Activated effector memory CD4-positive, alpha-beta T cell treated with anti-CD3 and anti-CD28 coated beads, Interleukin-2, amount 50 U/mL, for 16 hours (primary cell): ENCODE results near the gene BNC2.

Experiments
- DNase-seq: peaks from one replicate; pipeline ENCODE4 v3.0.0-alpha.2; 2020

BNC2 gene

DNA sequence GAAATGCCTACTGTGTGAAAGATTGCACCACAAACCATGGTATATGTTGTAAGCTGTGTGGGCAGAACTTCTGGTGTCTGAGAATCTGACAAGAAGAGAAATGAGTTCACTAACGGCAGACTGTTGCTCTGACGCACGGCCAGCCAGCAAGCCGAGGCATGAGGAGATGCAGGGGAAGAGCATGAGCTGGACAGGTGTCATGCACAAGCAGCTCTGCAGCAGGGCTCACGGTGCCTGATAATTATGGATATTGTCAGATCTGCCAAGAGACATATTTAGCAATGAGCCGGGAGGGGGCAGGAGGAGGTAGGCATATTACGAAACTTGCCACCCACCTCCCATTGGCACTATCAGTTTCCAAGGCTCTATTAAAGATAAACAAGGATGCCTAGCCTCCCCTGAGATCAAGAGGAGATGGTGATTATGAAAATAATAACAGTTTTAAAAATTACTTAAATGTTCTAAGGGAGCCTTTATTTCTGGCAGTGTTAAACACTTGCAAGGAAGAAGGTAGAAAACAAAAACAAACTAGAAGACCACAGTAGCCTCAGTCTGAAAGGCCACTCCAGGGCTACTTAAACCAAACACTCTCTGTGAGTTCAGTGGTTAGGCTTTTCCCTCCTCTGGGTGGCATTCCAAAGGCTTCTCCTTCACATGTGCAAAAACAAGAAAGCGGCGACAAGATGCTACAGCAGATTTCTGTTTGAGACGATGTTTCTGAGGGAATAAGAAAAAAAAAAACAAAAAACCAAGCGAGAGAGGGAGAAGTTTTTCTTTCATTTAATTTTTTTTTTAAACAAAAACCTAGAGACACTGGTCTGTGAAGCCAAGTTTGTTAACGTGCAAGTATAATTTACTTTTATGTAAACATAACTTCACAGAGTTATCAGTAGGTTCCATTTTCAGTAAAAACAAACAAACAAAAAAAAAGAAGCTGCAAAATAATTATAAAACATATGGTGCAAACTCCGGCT lies 339.5 kb downstream of the BNC2 start:
- DNase-seq, result no peak

DNA sequence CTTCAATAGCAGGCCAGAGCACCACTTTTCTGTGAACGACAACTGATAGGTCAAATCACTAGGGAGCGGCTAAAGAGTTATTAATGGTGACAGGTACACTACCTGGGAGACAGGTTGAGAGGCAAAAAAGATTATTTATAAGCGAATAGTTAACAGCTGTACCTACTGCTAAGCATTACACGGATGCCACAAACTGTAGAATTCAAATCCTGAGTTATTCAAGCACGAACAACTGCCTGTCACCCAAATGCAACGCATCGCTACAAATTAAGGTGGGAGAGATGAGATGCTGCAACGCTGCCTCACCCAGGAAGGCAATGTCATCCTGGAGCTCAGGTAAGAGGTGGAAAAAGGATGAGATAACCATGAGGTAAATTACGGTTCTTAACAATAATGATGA lies 342.9 kb downstream of the BNC2 start:
- no peak for DNase-seq

DNA sequence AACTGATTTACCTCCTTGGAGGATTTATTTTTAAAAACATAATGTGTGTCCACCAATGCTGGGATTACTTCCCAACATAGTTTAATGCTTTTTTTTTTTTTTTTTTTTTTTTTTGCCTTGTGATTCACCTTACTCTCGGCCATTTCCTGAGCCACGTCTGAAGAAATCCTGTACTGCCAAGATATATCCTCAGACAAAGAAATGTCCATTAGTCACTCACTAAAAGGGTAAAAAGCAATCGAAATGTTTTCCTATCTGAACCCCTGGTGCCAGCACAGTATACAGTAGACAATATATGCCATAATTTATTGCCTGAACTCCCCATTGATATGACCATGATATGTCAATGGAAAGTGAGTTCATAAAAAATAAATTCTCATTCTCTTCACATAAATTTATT lies 344.1 kb downstream of the BNC2 start:
- no peak for DNase-seq

DNA sequence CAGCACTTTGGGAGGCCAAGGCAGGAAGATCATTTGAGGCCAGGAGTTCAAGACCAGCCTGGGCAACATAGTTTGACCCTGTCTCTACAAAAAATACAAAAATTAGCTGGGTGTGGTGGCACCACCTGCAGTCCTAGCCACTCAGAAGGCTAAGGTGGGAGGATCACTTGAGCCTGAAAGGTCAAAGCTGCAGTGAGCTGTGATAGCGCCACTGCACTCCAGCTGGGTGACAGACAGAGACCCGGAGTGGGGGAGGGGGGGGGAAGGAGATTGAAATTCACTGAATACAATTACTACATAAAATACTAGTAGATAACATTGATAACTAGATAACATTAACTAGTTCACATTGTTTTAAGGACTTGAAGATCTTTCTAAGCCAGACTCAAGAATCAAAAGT lies 345.6 kb downstream of the BNC2 start:
- DNase-seq, result no peak

DNA sequence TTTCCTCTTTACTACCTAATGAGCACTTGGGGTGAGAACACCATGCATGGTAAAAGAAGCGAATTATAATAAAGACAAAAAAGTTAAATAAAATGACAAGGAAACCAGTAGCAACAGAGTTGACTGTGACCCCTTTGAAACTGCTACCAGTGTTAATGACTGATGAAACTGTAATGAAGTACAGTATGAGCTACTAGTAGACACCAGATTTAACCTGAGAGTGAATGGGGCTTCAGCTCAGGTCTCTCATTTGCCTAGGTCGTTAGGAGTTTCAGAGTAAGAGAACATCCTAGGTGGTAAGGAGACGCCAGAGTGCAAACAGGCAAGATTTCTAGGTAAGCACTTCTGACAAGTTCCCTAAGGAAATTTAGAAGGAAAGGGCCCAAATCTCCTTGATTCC lies 346.4 kb downstream of the BNC2 start:
- DNase-seq, result no peak

DNA sequence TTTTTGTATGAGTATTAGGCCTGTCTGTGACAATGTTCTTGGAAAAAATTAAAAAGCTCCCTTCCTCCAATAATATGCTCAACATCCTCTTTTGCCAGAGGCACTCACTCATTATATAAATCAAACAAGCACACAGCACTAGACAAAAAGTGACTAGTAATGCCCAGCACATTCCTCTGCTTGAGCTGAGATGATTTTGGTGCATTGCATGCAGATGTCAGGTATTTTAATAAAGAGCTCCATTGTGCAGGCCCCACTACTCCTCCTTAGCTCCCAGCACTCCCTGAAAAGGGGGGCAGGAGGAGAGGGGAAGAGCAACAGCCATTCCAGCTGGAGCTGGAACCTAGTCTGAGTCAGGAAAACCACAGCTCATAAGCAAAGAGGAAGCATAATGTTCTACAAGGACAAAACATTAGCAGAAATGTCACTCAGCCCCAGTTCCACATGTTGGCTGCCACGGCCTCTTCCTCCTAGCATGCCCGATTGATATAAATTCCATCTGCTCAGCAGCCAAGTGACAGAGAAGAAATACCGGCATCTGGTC lies 348.5 kb downstream of the BNC2 start:
- no peak for DNase-seq

DNA sequence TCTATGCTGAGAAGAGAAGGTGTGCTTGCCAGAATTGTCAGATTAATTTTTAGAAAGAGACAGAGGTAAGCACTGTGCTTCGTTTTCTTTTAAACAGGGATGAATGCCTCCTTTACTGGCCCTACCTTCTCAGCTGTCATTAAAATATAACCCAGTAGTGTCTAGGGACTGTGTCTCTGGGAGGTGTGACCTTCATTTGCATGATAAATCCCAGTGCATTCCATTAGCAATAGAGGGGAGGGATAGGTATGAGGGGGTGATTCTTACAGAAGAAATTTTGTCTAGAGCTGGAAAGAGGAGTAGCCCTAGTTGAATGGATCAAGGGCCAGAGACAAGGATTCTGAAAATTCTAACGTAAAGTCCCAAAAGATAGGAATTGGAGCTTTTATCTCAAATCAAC lies 351.5 kb downstream of the BNC2 start:
- DNase-seq, result no peak

DNA sequence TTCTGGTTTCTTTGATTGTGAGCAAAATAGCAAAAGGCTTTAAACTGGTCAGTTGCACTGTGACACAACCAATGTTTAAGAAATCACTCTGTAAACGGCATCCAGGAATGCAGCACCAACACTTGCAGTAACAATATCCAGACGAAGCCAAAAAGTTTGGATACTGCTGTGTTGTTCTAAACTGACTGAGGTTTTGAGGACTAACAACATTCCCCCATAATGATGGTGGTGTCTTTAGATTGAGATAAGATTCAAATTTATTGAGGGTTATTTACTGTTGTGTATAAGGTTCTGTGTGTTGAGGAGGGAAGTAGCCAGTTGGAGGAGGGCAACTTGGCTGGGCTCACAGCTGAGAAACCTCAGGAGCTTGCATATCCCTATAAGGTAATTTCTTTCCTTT lies 353.6 kb downstream of the BNC2 start:
- no peak for DNase-seq

DNA sequence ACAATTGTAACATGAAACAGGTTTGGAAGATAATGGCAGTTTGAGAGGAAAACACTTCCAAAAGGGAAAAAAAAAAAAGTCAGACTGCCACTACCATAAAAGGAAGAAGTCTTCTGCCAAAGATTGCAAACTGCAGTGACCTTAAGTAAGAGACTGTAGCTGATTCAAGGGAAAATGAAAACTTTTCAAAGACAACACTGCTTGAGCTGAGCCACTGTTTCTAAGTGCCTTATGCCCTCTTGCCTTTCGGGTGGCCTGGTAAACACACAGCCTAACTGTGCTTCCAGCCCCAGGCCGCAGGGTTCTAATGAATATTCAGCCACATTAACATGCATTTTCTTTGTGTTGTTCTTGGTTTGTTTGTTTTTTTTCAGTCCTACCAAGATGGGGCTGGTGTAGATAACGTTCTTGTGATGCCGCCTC lies 354.6 kb downstream of the BNC2 start:
- no peak for DNase-seq

DNA sequence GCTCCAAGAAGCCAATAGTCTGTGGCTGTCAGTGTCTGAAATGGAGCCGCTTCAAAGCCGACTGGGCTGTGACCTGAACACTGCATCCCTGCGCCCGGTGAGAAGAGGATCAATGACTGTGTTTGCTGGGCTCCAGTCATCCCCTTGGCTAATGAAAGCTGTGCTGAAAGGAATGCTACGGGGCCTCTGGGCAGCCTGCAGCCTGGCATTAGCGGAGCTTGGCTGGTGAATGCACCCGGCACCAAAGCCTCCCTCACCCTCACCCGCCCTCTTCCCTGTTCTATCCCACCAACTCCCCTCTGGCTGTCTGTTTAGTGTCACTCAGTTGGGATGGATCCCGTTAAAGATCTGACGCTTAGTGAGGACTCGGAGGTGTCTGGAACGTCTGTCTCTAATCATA lies 355.3 kb downstream of the BNC2 start:
- no peak for DNase-seq

DNA sequence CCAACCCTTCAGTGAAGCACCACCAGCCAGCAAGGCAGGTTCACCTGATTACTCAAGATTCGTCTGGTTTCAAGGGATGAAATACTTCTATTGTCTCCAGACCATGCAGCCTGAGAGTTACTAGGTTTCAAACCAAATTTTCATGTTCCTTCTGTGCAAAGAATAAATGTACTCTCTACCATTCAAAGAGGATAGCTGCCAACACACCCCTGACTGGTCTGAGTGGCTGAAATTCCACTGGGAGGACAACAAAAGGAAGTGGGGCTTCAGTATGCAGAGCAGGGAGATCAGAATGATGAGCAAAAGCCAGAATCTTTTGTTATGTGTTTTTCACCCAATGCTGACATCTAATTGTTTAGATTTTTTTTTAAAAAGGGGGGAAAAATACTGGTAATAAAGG lies 356.3 kb downstream of the BNC2 start:
- no peak for DNase-seq

DNA sequence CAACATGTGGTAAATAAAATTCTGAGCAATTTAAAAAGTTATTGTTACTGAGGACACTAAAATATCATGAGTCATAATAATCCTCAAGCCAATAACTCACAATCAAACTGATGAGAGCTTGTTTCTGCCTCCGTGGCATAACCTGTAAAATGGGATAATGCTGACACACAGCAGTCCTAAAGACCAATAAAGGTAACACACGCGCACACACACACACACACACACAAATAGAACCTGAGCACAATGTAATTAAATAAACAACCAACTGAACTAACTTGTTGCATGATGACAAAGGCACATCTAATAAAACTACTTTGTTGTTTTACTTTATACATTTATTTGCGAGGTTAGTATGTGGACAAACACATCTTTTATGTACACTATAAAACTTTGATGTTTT lies 358.2 kb downstream of the BNC2 start:
- DNase-seq, result no peak

DNA sequence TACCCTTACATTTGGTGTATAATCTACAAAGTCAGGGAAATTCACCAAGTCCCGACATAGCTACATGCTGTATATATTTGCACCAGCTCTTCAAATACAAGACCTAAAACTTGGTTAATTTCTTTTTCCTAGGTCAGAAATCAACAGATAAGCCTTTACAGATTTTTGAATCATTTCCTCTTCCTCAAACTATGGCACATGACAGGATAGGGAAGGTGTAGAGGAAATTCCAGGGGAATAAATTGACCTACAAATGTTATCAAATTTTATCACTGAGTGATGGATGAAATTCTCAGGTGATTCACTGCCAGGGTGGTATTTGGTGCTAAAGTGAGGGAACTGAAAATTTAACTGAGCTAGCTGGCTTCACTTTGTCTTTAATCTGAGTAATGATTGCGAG lies 360.0 kb downstream of the BNC2 start:
- DNase-seq, result no peak

DNA sequence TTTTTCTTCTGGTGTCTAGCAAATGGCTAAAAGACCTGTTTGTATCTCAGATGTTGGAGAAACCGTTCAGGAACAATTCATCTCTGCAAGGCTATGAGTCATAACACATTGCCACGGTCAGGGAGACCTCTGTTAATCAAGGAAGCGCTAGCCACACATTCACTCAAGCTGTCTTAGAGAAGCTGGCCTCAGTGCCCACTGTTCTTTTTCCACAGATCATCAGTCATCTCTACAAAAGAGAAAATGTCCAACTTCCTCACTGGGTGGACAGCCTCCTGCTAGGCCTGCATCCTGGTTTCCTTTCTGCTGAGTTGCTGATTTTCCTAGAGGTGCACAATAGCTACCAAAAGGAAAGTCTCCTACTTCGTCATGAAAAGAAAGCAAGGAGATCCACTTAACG lies 360.5 kb downstream of the BNC2 start:
- no peak for DNase-seq

DNA sequence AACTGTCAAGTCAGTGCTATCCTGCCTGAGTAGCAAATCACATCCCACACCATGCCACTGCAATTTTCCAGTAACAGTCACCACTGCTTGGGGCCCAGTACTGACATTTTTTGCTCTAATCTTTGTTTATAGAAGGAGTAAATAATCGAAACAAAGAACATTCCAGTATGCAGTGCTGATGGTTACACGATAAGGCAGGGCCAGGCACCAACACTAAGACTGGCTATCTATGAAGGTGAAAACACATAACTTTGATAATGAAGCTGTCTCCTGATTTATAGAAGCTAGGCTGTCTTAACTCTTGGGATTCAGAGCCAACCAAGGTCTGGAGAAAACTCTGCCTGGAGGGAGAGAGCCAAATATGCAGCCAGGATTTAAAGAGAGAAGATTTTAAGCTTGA lies 365.3 kb downstream of the BNC2 start:
- DNase-seq, result no peak

DNA sequence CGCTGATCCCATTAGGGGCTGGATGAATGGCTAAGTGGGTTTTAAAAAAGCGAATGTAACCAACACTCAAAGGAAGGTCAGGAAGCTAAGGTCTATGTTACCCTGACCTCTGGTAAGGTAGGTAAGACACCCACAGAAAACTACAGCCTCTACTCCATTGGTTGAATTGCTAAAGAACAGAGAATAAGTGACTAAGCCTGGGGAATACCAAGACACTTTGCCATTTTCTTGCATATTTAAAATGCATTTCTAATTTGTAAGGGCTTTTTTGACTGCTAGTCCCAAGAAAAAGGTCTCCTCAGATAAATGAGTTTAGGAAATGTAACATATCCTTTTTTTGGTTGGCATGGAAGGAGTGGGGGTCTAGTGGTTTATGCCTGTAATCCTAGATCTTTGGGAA lies 368.7 kb downstream of the BNC2 start:
- DNase-seq, result no peak

DNA sequence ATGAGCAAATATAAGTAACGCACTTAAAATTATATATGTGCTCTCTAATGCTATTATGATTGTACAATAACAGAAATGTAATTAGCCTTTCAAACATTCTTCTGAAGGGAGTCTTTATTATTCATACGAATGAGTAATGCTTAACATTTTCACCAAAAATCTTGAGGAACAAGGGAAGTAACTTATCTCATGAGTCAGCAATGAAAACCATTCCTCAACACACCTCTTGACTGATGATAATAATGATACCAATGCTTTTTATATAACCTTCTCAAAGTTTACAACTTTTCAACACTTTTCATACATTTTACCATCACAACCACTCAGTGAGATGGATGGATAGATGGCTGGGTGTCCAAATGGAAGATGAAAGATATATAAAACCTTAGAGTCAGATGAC lies 369.3 kb downstream of the BNC2 start:
- no peak for DNase-seq

DNA sequence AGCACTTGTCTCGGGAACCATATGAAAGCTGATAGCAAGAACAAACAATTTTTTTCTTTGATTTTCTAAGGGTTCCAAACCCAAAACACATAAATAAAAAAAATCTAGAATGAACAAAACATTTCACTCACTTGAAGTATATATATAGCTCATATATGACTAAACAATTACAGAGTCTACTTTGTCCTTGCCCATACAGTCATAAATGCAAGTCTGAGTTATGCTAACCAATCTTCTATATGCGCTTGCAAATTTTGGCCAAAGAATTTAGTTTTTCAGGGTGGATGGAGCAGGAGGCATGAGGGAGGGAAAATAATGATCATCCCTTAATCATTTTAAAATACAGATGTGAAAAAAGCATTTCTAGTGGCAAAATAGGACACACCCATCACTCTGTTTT lies 370.1 kb downstream of the BNC2 start:
- no peak for DNase-seq

DNA sequence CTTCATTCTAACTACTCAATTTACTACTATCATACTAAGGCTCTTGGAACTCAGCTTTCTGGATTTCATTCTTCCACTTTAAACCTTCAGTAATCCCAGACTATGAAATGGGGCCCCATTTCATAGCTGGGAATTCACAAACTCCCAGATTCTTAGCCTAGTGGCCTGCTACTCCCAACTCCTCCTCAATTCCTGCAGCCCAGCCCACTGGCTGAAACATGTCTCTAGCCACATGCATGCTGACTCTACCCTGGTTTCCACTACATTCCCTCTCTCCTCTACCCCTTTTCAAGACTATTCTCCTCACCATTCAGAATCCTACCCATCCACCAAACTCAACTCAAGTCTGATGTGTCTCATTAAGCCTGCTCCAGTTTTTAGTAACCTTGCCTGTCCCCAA lies 370.6 kb downstream of the BNC2 start:
- no peak for DNase-seq

DNA sequence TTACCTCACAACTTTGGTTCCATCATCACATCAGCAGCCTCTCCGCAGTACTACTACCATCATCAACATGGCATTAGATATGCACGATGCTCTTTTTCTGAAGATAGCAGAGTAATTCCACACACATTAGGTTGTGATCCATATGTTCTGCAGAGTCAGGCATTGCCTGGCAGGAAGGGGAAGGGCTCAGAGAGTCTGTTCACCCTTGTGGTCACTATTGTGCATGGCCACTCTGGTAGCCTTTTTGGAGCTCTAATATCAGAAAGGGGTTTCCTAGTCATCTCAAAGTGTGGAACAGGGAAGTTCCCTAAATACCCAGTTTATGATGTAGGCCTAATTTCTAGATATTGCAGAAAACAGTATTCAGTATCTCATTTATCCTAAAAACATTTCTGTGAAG lies 373.6 kb downstream of the BNC2 start:
- no peak for DNase-seq

DNA sequence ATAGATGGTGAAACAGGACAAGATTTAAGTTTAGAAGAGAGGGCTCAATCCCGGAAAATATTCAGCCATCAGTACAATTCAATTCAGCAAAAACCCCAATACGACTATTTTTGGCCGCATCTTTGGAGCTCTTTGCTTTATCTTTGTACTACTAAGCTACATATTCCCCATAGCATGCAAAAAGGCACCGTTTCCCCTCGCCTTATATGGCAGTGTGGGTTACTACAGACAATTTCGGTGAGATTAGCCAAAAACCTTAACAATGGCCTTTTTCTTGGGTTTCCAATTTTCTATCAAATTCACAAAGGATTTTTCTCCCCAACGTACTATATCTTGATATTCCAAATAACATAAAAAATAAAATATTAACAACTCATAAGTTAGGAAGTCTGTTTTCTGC lies 382.6 kb downstream of the BNC2 start:
- DNase-seq, result no peak

DNA sequence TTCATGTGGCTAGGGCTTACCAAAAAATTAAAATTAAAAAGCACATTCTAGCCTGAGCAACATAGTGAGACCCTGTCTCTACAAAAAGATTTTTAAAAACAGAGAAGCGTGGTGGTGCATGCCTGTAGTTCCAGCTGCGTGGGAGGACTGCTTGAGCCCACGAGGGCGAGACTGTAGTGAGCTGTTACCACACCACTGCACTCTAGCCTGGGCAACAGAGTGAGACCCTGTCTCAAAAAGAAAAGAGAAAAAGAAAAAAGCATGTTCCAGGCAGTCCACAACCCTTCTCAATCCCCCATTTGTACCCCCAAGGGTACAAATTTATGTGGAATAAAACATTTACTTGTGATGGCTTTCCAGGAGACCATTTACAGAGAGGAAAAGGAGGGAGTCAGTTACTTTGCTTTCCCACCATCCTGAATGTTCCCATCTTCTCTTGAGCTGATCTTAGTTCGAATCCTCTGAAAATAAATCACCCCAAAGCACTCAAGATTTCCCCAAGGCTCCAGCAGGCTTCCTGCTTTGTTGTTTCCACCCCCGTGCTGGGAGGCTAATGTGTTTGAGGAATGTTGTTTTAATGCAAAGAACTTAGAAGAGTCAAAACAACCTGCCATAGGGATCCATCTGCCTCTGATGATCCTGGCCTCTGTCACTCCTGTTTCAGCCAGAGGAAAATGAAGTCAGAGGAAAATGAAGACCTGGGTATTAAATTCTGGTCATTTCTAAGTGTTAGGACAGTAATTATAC lies 384.7 kb downstream of the BNC2 start:
- DNase-seq, result no peak

DNA sequence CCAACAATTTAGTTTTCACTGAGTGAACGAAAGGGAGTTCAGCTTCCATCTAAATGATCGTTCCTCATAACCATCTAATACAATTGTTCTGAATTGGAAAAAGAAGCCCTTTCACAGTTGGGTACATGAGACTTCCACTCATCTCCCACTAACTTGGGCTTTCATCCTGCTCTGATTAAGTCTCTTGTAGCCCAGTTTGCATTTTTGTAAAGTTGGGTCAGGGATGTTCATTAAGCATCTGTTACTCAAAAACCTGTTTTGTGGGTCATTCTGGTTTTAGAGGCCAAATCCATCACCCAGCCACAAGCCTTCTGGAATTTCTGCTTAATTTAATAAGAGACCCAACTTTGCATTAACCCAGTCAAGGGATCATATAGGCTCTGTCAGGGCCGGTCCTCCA lies 385.3 kb downstream of the BNC2 start:
- DNase-seq, result no peak

DNA sequence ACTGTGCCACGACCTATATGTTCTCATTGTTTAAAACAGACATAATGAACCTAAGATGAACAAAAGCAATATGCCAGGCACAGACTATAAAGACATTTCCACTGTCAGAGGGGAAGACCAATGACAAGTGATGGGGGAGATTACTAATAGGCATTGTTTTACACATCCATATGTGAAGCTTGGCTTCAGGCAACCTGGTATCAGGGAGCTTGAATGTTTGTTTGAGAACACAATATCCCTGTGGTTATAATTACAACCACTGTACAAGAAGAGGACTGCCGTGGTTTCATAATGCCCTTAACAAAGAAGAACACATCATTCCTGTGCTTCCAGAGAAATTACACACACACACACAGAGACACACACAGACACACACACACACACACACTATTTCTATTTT lies 385.7 kb downstream of the BNC2 start:
- no peak for DNase-seq
